Fibroblast of mammary gland (primary cell): ENCODE results near the gene ZBTB21.
A peak's percentile ranks its signal among the peaks of the same experiment; 100 is the strongest.

ENCODE experiments used
- DNase-seq: peaks from one replicate; pipeline ENCODE4 v3.0.0-alpha.2; 2010; ENCODE audit warnings: low read depth
- H3K4me3 ChIP-seq: 2 replicates; pipeline ENCODE4 v1.5.1; 2011; ENCODE audit warnings: low read depth, mild to moderate bottlenecking, low read length, moderate library complexity; ENCODE audit not compliant: control insufficient read depth
- CTCF ChIP-seq: conservative IDR thresholded peaks from 2 replicates; pipeline ENCODE4 v1.5.1; 2011; ENCODE audit warnings: low read depth, low read length, inconsistent platforms; ENCODE audit not compliant: control insufficient read depth, insufficient read depth

The ZBTB21 gene

GRCh38 chr21:42056468-42056867 lies 46.3 kb upstream of the ZBTB21 start:
- H3K4me3 ChIP-seq, result no peak overlapping the region
- TF ChIP-seq CTCF, result no peak
- no peak for DNase-seq

GRCh38 chr21:42055425-42055824 lies 45.3 kb upstream of the ZBTB21 start:
- TF ChIP-seq CTCF, result no peak
- DNase-seq, result no peak
- no peak overlapping the region for H3K4me3 ChIP-seq

GRCh38 chr21:42051788-42052187 lies 41.6 kb upstream of the ZBTB21 start:
- H3K4me3 ChIP-seq, result no peak overlapping the region
- no peak for DNase-seq
- no peak for TF ChIP-seq CTCF

GRCh38 chr21:42049578-42050430 lies 39.6 kb upstream of the ZBTB21 start:
- TF ChIP-seq CTCF, result no peak
- no peak for DNase-seq
- no peak overlapping the region for H3K4me3 ChIP-seq

GRCh38 chr21:42048870-42049577 lies 38.9 kb upstream of the ZBTB21 start:
- no peak for DNase-seq
- H3K4me3 ChIP-seq, result no peak overlapping the region
- TF ChIP-seq CTCF, result no peak

- H3K4me3 ChIP-seq, result no peak overlapping the region
- peak; percentile 19 for TF ChIP-seq CTCF
- DNase-seq, result peak; percentile 98
These were observed 37.9 kb upstream of the ZBTB21 start for GRCh38 chr21:42047821-42048613.
